ENCODE measurements around the gene MAMLD1. TPM values are rescaled to one million over a fixed set of nuclear protein-coding genes. Genes with fewer than 3 reads are reported as not detected.

Gene MAMLD1
- polyA plus RNA-seq, 3 donors, result 5.2 to 5.9 (median 5.8) TPM

DNA sequence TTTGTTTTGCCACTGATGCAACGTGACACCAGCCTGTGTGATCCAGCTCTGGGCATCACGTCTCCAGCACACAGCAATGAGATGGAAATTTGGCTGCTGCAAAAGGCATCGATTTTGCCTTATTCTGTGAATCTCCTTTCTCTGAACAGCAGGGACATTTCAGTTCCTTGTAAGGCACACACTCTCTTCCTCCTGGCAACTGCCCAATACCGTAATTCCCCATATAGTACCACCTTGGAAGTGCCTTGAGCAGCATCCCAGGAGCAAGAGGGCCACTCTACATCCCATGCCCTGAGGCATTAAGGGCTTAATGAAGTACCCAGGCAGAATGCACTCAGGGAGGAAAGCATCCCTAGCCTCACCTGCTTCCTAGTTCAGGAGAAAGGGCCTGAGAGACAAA is 10.5 kb upstream of the MAMLD1 start:
- no peak for DNase-seq (ENCODE audit: low read depth in 3 of 3, low spot score in 2 of 3)

DNA sequence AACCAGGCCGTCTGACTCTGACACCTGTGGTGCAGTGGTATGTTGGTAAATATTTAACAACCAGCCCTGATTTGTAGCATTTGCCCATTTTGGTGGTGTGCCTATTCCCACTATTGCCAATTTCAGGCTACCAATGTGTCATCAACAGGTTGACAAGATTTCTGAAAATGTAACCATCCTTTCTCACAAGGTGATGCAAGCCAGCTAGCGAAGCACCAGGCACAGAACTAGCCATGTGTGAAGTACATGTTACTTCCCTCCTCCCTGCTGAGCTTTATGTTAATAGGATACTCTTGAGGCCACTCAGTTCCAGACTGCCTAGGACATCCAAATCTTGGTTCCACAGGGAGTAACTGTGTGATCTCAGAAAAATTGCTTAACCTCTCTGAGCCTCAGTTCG is 7.2 kb upstream of the MAMLD1 start:
- no peak for DNase-seq (ENCODE audit: low read depth in 3 of 3, low spot score in 2 of 3)

DNA sequence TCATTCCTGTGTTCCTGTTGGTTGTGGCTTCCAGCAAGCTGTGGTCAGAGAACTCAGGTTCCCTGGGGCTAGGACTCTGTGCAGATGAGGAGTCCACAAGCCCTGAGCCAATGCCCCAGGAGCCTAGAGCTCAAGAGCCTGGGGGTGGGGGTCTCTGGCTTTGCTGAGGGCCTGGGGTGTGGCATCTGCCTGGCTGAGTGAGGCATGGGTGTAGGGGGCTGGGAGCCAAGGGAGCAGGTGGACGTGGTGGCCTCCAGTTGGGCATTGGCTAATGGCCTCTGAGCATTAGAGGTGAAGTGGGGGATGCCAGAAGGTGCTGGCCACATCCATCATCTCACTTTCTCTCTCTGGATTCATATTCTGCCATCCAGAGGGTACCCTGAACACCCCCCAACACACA is 5.3 kb upstream of the MAMLD1 start:
- no peak for DNase-seq (ENCODE audit: low read depth in 3 of 3, low spot score in 2 of 3)

DNA sequence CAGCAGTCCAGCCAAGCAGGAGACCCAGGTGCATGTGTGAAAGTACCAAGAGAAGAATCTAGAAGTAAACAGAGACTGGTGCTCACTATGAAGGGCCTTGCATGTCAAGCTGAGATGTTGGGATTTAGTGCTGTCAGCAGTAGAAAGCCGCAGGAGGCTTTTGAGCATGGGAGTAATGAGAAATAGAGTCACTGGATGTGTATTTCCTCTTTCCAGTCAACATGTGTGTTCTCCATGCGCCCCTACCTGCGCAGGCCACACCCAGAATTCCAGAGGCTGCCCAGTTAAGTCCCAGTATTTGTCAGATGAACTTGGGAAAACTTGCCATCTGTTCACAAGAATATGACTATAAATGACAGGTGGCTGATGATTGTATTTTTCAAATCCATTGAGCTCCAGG is 4.5 kb upstream of the MAMLD1 start:
- DNase-seq (ENCODE audit: low read depth in 3 of 3, low spot score in 2 of 3), result no peak

DNA sequence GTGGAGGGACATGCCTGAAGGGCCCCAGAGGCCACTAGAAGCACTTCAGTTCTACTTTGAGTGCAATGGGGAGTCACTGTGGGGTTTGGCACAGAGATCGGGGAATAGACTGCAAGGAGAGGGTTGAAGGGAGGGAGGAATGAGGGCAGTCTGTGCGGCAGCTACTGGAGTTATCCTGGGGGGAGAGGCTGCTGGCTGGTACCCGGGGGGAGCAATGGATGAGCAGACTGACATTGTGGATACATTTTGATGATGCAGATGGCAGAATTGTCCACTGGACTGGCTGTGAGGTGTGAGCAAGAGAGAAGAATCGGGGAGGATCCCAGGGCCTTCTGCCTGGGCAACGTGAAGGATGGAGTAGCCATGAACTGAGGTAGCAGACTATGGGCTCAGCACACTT is 2.8 kb upstream of the MAMLD1 start:
- DNase-seq (ENCODE audit: low read depth in 3 of 3, low spot score in 2 of 3), result no peak

DNA sequence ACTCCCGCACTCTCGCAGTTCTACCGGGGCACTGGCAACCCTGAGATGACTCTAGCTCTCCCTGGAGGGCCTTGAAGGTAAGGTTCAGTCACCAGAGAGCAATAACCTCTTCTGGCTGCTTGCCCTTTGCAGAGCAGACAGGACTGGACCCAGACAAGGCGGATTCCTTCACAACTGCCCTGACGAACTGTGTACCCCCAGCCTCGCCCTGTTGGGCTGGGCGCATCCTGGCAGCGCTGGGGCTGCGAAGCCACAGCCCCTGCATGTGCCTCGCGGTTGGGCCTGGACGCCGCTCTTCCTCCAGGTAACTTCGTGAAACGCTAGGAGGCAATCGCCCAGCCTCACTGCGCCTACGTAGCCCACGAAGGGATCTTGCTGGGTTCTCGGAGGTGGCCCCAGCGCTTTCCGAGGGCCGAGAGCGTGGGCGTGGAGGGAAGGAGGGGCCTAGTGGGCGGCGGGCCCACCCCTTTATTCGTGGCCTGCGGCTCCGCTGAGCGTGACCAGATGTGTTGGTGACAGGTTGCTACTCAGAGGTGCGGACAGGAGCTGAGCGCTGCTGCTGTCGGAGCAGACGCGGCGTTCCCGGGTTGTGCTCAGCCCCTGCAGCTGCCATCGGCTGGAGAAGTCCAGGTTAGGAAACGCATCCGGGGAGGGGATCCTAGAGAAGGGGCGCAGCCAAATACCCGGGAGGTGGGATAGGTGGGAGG is 1.9 kb upstream of the MAMLD1 start:
- no peak for DNase-seq (ENCODE audit: low read depth in 3 of 3, low spot score in 2 of 3)

DNA sequence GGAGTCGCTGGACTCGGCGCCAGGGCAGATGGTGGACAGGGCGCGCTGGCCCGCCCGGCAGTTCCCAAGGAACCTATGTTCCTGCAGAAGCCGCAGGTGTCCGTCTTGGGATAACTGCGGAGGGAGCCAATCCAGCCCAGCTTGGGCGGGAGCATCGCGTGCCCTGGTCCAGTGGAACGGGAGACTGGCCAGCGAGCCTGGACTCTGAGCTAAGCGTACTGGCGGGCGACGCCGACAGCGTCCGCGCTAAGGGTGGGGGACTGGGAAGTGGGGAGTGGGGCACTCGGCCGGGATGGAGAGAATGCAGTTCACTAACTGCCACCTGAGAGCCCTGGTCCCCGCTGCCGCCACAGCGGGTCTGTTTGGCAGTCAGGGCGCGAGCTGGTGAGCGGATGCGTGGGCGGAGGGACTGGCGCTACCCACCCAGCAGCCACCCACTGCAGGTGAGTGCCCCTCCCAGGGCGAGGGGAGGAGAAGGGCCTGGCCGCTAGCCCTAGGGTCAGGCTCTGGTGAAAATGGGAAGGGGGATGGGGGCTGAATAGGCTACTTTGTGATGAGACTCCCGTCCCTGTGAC is 1.3 kb upstream of the MAMLD1 start:
- DNase-seq (ENCODE audit: low read depth in 3 of 3, low spot score in 2 of 3), result no peak

DNA sequence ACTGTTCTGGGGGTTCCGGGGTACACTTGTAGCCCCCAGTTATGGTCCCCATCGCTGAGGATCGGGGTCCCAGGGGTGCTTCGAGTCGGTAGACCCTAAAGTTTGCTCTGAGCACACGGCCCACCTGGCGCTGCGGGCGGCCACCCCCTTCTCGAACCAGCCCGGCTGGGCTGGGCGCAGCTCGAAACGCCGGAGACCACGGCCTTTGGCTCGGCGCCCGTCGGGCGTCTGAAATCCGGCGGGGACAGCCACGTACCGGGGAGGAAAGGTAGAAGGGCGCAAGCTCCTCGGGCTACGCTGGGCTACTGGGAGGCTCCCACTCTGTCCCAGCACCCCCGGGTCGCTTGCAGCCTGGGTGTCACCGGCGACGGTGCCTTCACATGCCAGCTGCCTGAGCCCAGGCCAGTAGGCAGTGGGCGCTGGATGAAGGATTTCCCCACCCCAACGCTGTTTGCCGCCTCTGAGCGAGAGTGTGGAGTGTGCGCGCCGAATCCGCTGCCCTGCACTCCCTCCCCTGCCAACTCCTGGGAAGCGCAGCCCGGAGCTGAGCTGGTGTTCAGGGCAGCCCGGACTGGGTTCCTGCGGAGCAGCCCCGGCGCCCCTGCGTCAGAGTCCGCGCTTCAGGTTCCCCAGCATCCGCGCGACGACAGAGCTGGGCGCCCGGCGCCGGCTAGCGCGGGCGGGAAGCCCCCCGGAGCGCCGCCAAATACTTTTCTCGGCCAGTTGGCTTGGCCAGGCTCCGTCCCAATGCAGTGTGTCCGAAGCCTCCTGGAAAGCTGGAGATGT is 637 bp downstream of the MAMLD1 start:
- no peak for DNase-seq (ENCODE audit: low read depth in 3 of 3, low spot score in 2 of 3)

DNA sequence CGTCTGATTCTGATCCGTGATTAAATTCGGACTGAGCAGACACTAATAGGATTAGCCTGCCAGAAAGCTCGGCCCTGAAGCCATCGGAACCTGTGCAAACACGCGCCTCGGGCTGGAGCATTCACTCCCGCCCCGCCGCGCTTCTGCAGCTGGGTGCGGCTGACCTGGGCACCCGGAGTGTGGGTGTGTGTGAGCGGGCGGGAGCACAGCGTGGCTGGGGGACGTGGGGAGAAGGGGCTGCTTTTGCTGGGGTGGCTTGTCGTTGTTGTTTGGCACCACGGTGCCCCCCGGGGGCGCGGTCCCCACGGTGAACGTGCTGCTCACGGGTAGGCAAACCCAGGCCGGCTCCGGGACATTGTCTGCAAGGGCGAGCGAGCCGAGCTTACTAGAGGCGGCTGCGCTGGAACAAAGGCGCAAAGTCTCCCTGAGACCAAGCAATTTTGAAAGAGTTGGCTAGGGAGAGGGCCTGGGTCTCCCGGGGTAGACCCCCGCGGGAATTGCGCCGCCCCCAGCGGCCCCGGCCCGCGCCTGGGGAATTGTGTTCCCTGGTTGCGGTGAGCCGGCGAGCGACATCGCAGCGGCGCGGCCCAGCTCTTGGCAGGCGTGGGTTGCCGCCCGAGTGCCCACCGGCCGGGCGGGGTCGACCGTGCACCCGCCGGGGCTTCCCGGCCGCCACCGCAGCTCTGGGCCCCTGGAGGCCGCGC is 1.4 kb downstream of the MAMLD1 start:
- DNase-seq (ENCODE audit: low read depth in 3 of 3, low spot score in 2 of 3), result no peak

DNA sequence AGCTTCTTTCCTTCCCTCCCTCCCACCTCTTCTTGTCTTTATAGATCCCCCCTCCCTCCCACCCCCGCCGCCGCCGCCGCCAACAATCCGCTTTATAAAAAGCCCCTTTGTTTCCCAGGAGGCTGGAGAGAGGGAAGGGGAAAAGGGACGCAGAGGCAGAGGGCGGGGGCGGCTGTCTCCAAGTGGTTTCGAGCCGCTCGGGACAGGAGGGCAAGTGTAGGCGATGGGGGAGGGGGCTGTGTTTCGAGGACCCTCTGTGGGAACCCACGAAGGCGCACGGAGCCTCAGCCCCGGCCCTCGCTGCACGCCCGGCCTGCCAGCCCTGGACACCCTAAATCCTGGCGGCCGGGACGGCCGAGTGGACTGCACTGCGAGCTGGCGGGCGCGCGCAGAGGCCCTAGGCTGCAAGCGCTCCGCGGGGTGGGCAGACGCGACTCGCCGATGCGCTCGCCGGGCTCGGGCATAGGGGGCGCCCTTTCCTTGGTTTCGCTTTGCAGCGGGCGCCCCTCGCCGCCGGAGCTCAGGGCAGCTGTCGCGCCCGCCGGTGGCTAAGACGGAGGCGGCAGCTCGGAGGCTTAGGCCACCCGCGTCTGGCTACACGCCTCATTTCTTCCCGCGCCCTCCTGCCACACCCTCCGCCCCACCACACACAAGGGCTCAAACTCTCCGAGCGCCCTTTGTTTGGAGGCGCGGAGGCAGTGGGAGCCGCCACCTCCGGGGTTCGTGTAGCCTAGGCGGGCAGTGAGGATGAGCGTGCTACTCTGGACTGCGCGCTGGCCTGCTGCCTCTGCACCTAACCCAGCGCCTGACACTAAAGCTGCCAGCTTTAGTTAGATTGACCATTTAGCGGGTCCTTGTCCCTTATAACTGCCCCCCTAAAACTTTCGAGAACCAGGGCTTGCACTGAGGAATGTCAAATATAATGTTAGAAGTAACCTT is 2.2 kb downstream of the MAMLD1 start:
- no peak for DNase-seq (ENCODE audit: low read depth in 3 of 3, low spot score in 2 of 3)

DNA sequence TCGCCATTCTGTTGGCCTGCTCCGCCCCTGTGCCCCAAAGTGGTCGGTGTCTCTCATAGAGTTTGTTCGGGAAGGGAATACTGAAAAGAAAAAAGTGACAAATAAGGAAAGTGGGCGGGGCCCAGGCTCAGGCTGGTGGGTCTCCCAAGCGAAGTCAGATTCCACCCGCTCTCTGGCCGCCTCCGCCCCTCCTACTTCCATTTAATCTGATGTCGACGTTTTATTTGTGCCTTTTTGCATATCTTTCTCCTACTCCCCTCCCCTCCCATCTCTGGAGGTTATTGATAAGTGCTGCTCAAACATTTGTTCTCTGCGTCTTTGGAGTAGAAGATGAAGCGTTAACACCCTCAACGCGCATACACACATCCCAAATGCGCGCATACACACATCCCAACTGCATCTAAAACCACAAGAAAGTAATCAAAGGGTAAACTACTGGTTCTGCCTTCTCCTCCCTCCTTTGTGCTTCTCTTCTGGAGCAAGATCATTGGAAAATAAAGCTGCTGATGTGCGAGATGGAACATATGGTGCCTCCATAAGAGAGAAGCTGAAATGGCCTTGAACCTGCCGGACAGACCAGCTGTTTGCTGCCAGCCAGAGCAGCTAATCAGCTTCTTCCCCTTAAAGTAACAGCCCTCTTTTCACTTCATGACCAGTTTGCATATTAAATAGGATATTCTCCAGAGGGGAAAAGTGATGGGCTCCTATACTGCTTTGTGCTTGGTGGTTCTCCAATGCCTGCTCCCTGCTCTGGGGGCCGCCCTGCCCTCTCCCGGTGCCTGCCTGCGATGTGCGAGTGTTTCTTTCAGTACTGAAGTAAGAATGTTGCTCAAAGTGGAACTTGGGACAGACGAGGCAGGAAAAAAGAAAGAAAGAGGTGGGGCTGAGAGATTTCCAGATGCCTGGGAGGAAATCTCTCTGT is 3.1 kb downstream of the MAMLD1 start:
- DNase-seq (ENCODE audit: low read depth in 3 of 3, low spot score in 2 of 3), result no peak

DNA sequence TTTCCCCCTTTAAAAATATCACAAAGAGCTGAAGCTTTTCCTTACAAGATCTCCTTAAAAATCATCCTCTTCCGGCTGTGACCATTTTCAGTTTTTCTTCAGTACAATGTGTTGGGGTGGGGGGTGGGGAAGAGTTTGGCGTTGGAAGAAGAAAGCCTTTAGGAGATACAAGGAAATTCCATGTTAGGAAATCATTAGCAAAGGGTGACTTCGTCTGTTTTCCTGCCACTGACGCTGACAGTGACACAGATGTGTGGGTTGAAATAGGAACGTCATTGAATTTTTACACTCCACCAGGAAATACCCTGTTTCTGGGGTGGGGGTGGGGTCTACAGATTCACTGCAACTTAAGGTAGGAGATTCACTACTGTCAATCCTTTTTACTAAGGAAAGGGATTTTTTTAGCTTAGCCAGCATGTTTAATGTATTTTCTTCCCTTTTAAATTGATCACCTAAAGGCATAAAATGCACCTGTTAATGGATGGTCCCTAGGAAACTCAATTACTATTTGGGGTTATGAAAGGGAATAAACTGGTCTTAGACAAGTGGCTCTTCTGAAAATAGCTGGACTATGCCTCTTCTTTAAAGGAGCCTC is 3.9 kb downstream of the MAMLD1 start:
- DNase-seq (ENCODE audit: low read depth in 3 of 3, low spot score in 2 of 3), result no peak

DNA sequence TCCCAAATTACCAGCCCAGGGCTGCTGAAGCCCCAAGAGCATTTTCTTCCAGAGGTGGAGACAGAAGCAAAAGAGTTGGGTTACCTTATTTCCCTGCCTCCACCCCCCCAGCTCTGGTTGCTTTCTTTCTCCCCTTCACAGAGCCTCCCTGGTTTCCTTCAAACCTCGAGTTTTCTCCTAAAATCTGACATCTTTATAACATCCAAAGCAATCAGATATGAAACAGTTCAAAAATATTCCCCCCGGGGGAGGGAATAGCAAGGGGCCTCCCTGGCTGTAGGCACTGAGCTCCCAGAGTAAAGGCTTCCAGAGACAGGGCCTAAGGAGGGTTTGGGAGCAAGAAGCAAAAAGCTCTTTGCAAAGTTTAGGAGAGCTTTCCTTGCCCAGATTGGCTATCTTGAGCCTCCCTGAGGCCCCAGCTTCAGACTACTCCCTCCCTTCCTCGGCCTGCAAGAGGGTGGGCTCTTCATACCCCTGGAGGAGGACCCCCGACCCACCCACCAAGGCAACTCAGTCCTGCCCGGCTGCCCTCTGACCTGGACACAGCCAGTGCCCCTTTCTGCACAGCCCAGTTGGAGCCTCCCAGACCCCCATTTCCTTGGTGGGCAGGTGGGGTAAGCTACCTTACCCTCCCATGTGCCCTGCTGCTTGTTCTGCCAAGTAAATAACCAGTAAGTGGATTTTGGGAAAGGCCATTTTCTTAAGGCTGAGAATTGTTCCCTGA is 7.6 kb downstream of the MAMLD1 start:
- no peak for DNase-seq (ENCODE audit: low read depth in 3 of 3, low spot score in 2 of 3)

DNA sequence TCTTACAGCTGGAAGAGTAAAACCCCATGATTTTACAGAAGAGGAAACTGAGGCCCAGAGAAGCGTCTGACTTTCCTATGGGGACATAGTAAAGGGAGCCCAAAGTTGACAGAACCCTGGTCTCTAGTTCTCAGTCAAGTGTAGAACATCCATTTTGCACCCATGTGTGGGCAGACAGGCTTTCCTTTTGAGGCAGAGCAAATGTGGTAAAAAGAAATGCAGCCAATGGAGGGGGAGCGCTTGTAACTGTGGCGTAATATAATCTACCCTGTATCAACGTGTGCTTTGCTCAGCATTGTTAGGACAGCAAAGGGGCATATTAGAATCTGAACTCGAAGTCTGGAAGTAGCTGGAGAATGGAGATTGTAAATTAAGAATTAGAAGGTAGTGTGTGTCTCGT is 8.8 kb downstream of the MAMLD1 start:
- DNase-seq (ENCODE audit: low read depth in 3 of 3, low spot score in 2 of 3), result no peak

DNA sequence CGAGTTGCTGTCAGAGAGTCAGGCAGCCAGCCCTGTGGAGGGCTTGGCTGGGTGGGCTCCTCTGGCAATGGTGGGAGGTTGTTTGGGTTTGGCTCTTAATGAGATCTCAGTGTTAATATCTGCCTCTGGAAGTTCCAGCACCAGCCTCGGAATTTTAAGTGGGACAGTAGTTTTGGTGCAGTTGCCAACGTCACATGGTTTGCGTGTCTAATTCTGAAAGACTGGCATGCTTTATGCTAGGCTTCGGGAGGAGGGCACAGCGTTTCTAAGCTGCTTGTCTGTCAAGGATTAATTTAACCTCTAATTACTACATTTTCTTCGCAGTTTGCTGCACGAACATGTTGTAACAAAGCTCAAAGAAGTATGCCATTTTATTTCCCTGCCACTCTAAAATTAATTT is 9.2 kb downstream of the MAMLD1 start:
- DNase-seq (ENCODE audit: low read depth in 3 of 3, low spot score in 2 of 3), result no peak

DNA sequence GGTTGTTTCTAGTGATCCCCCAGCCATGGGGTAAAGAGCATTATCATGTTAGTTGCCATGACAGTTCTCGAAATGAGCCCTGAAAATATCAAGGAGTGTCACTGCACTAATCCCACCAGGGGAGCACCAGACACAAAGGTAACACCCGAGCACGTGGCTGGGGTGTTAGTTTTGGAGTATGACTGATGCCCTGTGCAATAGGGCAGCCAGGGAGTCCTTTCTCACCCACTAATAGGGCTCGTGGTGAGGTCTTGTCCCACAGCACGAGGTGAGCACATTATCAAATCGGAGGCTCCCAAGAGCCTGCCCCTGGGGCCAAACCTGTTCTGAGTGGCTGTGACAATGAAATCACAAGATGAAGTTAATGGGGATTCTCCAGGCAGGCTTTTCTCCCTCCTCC is 9.6 kb downstream of the MAMLD1 start:
- no peak for DNase-seq (ENCODE audit: low read depth in 3 of 3, low spot score in 2 of 3)

DNA sequence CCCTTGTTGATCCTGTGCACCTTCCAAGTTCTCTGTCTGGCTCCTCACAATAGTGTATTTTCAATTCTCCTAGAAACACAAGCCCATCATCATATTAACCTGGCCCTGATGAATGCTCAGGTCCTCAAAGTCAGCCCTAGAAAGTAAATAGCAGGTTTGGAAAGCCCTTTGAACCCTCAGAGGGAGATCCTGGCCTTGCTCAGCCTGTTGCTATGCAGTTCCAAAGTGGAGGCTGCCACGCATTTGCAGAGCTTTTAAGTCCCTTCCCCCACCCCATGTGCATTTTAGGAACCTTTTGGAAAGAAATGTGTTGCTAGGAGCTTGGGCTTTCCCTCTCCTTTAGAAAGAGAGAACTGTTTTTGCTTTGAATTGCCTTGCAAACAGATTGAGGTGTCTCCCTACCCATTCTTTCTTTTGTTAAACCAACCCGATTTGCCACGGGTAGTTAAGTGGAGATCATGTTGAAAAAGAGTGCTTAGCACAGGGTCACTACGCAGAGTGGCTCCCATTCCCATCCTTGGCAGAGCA is 12.2 kb downstream of the MAMLD1 start:
- no peak for DNase-seq (ENCODE audit: low read depth in 3 of 3, low spot score in 2 of 3)

DNA sequence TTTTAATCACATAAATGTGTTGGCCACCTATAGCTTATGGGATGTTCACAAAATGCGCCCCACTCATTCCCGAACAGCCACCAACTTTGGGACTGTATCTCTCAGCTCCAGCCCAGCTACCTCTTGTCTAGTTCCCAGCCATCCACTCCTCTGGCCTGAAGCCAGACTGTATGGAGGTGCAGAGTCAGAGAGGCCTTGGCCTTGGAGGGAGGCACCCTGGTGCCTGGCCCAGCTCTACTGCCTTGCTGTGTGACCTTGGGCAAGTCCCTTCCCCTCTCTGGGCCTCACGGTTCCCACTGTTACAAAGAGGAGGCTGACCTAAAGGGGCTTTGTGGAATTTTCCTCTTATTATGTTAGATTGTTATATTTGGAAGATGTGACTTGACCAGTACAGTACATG is 13.9 kb downstream of the MAMLD1 start:
- DNase-seq (ENCODE audit: low read depth in 3 of 3, low spot score in 2 of 3), result no peak

Data from right renal cortex interstitium (tissue), 3 donors.